NCI-H1694 (cell line): ENCODE results near the gene CTXND1.

ENCODE experiments used
- DNase-seq: peaks from one replicate; lab custom pipeline; 2025; lab: John Stamatoyannopoulos, UW

CTXND1 gene

DNA sequence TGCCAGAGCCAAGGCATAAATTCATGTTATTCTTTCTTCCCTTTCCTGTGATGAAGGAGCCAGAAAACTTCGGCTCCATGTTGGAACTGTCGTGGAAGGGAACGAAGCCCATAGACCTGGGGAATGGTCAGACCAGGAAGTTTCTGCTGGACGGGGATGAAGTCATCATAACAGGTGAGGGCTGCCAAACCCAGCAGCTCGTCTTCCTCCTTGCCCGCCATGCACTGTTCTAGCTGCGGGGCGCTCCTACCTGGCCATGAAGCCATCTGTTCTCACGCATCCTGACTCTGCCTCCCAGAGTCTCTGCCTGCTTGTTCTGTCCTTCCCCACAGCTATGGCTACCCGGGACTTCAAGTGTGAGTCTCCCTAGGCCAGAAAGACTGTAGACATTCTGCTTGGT is 71.0 kb downstream of the CTXND1 start:
- DNase-seq: no peak

GRCh38 chr15:80180468-80180867 is 71.5 kb downstream of the CTXND1 start:
- DNase-seq: no peak

DNA sequence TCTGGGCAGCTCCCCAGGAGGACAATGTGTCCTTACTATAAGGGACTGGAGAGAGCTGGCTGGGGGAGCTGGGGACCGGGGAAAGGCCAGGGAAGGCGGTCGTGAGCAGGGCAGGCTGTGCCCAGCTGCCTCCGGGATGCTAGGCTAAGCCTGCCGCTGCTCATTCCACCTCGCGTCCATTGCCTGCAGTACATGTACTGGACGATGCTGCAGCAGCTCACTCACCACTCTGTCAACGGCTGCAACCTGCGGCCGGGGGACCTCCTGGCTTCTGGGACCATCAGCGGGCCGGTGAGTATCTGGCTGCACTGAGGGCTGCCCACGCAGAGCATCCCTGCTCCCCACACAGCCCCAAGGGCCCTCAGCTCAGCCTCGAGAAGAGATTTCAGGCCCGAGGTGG is 72.1 kb downstream of the CTXND1 start:
- DNase-seq: no peak

GRCh38 chr15:80179025-80179759 is 72.8 kb downstream of the CTXND1 start:
- DNase-seq: no peak

GRCh38 chr15:80177156-80177555 is 74.9 kb downstream of the CTXND1 start:
- no peak for DNase-seq

DNA sequence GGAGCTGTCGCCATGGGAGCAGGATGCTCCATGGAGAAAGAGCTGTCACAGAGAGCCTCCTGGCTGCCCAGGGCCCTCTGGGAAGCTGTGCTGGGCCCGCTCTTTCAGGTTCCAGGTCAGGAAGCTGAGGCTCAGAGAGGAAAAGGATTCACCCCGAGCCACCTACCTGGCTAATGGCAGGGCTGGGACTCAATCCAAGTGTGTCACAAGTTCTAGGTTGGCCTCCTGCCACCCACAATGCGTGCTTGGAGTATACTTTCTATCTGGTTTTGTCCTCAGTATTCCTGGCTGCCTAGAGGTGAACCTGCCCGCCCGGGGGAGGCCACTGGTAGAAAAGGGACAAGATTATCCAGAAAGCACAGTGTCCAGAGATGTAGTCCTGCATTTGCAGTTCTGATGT is 75.6 kb downstream of the CTXND1 start:
- DNase-seq: no peak

GRCh38 chr15:80175436-80175835 is 76.6 kb downstream of the CTXND1 start:
- DNase-seq: no peak

DNA sequence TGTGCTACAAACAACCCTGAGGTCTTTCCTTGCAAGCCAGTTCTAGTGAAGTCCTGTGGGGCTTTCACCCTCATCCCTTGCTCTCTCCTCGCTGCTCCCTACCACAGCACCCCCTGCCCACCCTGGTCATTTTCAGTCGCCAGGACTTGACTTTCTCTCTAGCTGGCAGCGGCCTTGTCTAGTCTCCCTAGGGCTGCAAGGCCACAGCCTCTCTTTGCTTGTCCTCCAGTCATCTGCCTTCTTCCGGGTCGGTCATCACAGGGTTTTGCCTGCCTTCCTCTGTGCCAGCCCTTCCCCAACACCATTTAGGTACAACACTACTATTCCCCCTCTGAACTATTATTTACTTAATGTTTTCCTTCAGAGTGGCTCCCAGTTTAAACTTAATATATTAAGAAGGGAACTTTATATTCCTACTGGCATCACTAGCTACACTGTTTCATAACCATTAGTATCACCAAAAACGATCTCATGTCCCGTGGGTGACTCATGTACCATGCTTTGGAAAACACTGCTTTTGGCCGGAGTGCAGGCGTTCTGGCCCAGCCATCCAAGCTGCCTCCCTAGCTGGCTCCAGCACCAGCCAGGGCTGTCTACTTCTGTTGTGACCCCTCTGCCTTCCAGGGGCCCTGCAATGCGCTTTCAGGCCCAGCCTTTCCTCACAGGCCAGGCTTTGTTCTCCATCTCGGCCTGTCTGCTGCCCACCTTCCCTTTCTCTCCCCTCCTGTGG is 77.8 kb downstream of the CTXND1 start:
- no peak for DNase-seq

- DNase-seq: peak; percentile 31
Observed at GRCh38 chr15:80173022-80173759, 78.8 kb downstream of the CTXND1 start.

GRCh38 chr15:80172401-80172800 is 79.6 kb downstream of the CTXND1 start:
- no peak for DNase-seq

DNA sequence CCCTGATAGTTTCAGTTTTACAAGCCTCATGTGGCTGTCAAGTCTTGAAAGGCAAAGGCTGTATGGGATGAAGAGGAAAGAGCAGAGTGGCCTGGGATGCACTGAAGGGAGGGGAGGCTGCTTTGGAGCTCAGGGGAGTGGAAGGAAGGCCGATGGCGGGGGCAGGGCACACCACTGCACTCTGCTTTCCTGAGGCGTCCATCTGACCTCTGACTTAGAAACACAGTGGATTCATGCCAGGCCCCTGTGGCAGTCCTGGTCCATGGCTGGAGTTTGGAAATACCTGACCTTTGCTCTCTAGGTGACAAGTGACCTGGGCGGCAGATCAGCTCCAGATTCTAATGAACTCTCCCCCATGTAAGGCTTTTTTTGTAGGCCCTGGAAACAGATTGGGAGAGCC is 80.2 kb downstream of the CTXND1 start:
- DNase-seq: no peak

GRCh38 chr15:80170596-80170995 is 81.4 kb downstream of the CTXND1 start:
- DNase-seq: no peak

- no peak for DNase-seq
Observed at GRCh38 chr15:80169768-80170357, 82.2 kb downstream of the CTXND1 start.

GRCh38 chr15:80168421-80168820 is 83.6 kb downstream of the CTXND1 start:
- DNase-seq: no peak

DNA sequence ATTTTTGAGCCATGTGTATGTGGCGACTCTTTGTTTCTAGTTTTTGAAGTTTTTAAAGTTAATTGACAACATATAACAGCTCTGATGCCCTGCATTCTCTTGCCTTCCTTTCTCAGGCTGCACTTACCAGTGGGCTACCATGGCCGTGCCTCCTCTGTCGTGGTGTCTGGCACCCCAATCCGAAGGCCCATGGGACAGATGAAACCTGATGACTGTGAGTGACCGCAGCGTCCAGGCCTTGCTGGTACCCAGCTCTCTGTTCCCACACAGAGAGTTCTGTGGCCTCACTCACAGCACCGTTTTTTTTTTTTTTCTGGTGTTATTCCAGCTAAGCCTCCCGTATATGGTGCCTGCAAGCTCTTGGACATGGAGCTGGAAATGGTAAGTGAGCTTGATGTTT is 84.1 kb downstream of the CTXND1 start:
- no peak for DNase-seq

DNA sequence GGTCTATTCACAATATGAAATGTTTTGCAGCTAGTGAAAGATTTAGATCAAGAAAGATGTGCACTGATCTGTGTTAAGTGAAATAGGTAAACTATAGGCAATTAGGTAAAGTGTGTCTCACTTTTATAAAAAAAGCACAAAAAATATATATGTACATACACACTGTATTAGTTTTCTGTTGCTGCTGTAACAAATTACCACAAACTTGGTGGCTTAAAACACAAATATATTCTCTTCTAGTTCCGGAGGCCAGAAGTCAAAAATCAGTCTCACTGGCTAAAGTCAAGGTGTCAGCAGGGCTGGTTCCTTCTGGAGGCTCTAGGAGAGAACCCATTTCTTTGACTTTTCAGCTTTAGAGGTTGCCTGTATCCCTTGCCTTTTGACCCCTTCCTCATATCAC is 88.1 kb downstream of the CTXND1 start:
- no peak for DNase-seq

- no peak for DNase-seq
Observed at GRCh38 chr15:80163217-80163616, 88.8 kb downstream of the CTXND1 start.

GRCh38 chr15:80162059-80162554 is 89.9 kb downstream of the CTXND1 start:
- no peak for DNase-seq

DNA sequence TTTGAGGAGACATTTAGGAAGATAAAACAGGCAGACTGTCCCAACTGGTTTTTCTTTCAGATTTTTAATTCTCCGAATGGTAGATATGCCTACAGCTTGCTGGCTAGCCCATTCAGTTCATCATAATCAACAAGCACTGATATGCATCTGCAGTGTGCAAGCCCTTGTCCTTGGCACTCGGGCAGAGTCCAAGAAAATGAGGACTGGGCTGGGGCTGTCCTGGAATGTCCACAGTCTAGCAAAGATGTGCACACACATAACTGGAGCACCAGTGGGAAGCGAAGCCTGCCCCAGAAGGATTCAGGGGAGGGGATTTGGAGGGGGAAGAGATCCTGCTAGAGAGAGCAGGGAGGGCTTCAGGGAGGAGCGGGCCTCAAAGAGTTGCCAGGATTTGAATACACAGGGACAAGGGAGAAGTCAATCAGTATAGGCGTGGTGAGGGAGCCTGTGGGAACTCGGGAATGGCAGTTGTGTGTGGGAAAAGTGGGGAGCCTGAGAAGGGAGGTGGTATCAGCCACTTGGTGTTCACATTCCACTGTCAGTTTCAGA is 90.5 kb downstream of the CTXND1 start:
- no peak for DNase-seq

- no peak for DNase-seq
Observed at GRCh38 chr15:80160570-80161156, 91.3 kb downstream of the CTXND1 start.

GRCh38 chr15:80159811-80160569 is 92.0 kb downstream of the CTXND1 start:
- DNase-seq: no peak
